Left ventricle myocardium superior (tissue), 1 donor: ENCODE results near the gene MLLT3. TPM values are rescaled to one million over a fixed set of nuclear protein-coding genes. Genes with fewer than 3 reads are reported as not detected.

Experiments used
- ATAC-seq: fragments of 200-7000 bp; cut with Tn5 transposase; one replicate; pipeline ENCODE4 v1.9.1; 2020; ENCODE audit warnings: mild to moderate bottlenecking, moderate library complexity
- DNase-seq: peaks from one replicate; pipeline ENCODE4 v3.0.0-alpha.2; 2020
- intact Hi-C: fragments of 100-400 bp; cut with micrococcal nuclease; formaldehyde crosslinking; loops from one replicate; pipeline ENCODE4 v1.11.0; 2022
- total RNA-seq: library from RNA; stranded (reverse); fragmentation: NEBNext Ultra II Directional; extraction: Animal tissue kit (Norgen Biotek cat#: 25700); gene quantifications from one replicate; pipeline ENCODE4 v1.2.1, GENCODE V29; 2021
- donor health status: DM: no; HTN: yes; CAD: no; lungs with severe emphysema.

The MLLT3 gene
- total RNA-seq, 1 donor from 2014 or later = 15.4 TPM

GRCh38 chr9:20408513-20408912 lies 213.8 kb downstream of the MLLT3 start:
- no peak for ATAC-seq
- intact Hi-C loops = no loop called here
- DNase-seq = no peak

- DNase-seq = no peak
- intact Hi-C loops = no loop called here
- no peak for ATAC-seq
These were observed 215.3 kb downstream of the MLLT3 start for GRCh38 chr9:20407013-20407412.

GRCh38 chr9:20406344-20406743 lies 216.0 kb downstream of the MLLT3 start:
- intact Hi-C loops = no loop called here
- ATAC-seq = no peak
- DNase-seq = no peak

GRCh38 chr9:20405616-20406015 lies 216.7 kb downstream of the MLLT3 start:
- DNase-seq (no peak), ATAC-seq (no peak)
- intact Hi-C loops = no loop called here

GRCh38 chr9:20405078-20405477 lies 217.2 kb downstream of the MLLT3 start:
- ATAC-seq (no peak), DNase-seq (no peak)
- intact Hi-C loops = no loop called here

GRCh38 chr9:20404192-20404813 lies 218.0 kb downstream of the MLLT3 start:
- intact Hi-C loops = no loop called here

GRCh38 chr9:20403346-20403745 lies 219.0 kb downstream of the MLLT3 start:
- intact Hi-C loops = no loop called here
- DNase-seq (no peak), ATAC-seq (no peak)

More at GRCh38 chr9:20404192-20404813, 218.0 kb downstream of the MLLT3 start:
- no peak for ATAC-seq
- DNase-seq = no peak

- ATAC-seq (no peak), DNase-seq (no peak)
- intact Hi-C loops = no loop called here
These were observed 219.9 kb downstream of the MLLT3 start for GRCh38 chr9:20402273-20402875.

- ATAC-seq (no peak), DNase-seq (no peak)
- intact Hi-C loops = no loop called here
These were observed 223.6 kb downstream of the MLLT3 start for GRCh38 chr9:20398536-20399338.

- intact Hi-C loops = no loop called here
- ATAC-seq (no peak), DNase-seq (no peak)
These were observed 225.0 kb downstream of the MLLT3 start for GRCh38 chr9:20397348-20397747.

- intact Hi-C loops = no loop called here
- ATAC-seq (no peak), DNase-seq (no peak)
These were observed 225.8 kb downstream of the MLLT3 start for GRCh38 chr9:20396509-20396908.

GRCh38 chr9:20395651-20396050 lies 226.6 kb downstream of the MLLT3 start:
- intact Hi-C loops = loop anchor here (2.0 kb wide), 1 partner anchor 23 kb away; no protein-coding TSS in a partner anchor
- DNase-seq (no peak), ATAC-seq (no peak)

- intact Hi-C loops = loop anchor here (2.0 kb wide), 1 partner anchor 22 kb away; no protein-coding TSS in a partner anchor
- no peak for DNase-seq
- no peak for ATAC-seq
These were observed 227.3 kb downstream of the MLLT3 start for GRCh38 chr9:20394969-20395368.

GRCh38 chr9:20391208-20391607 lies 231.1 kb downstream of the MLLT3 start:
- intact Hi-C loops = no loop called here
- no peak for DNase-seq
- no peak for ATAC-seq

GRCh38 chr9:20390400-20390799 lies 231.9 kb downstream of the MLLT3 start:
- no peak for ATAC-seq

GRCh38 chr9:20387062-20387461 lies 235.2 kb downstream of the MLLT3 start:
- ATAC-seq (no peak), DNase-seq (no peak)
- intact Hi-C loops = no loop called here

More at GRCh38 chr9:20390400-20390799, 231.9 kb downstream of the MLLT3 start:
- DNase-seq = no peak
- intact Hi-C loops = no loop called here

GRCh38 chr9:20384642-20385041 lies 237.7 kb downstream of the MLLT3 start:
- intact Hi-C loops = no loop called here
- ATAC-seq (no peak), DNase-seq (no peak)

- ATAC-seq = no peak
- intact Hi-C loops = no loop called here
- no peak for DNase-seq
These were observed 239.7 kb downstream of the MLLT3 start for GRCh38 chr9:20382460-20383071.

- DNase-seq = no peak
- ATAC-seq = peak; percentile 61
- intact Hi-C loops = no loop called here
These were observed 241.8 kb downstream of the MLLT3 start for GRCh38 chr9:20380546-20380945.

GRCh38 chr9:20379804-20380225 lies 242.5 kb downstream of the MLLT3 start:
- peak; percentile 53 for ATAC-seq

More at GRCh38 chr9:20379804-20380225, 242.5 kb downstream of the MLLT3 start:
- intact Hi-C loops = no loop called here
- no peak for DNase-seq
